BJ (cell line): ENCODE measurements around the gene COL4A6. TPM values are rescaled to one million over a fixed set of nuclear protein-coding genes. Genes with fewer than 3 reads are reported as not detected.

Source experiments
- CTCF ChIA-PET: fragments of 350-600 bp; formaldehyde crosslinking; extraction: SDS; loops from one replicate; lab custom pipeline; 2021; ENCODE audit warnings: antibody characterized with exemption, inconsistent platforms; lab: Yijun Ruan, JAX
- POLR2A ChIA-PET: fragments of 300-600 bp; sonication (Branson Sonifier 250); formaldehyde crosslinking; extraction: SDS; loops from one replicate; lab custom pipeline; 2021; ENCODE audit warnings: antibody characterized with exemption; lab: Charles Lee
- DNase-seq: peaks from one replicate; pipeline ENCODE4 v3.0.0-alpha.2; 2011; ENCODE audit warnings: low read depth
- H3K27me3 ChIP-seq: 2 replicates; pipeline ENCODE4 v1.6.0; 2011; ENCODE audit warnings: low read length; ENCODE audit not compliant: control insufficient read depth, insufficient read depth
- H3K36me3 ChIP-seq: 2 replicates; pipeline ENCODE4 v1.5.1; 2011; ENCODE audit warnings: low read length; ENCODE audit not compliant: control insufficient read depth, insufficient read depth
- H3K4me3 ChIP-seq: 2 replicates; pipeline ENCODE4 v1.5.1; 2011; ENCODE audit warnings: low read depth, mild to moderate bottlenecking, control low read depth, low read length
- CTCF ChIP-seq: IDR thresholded peaks from 2 replicates; pipeline ENCODE4 v1.5.1; 2011; ENCODE audit warnings: low read depth, mild to moderate bottlenecking, control low read depth, inconsistent platforms, low read length, moderate library complexity; ENCODE audit not compliant: insufficient read depth
- polyA plus RNA-seq: library from polyadenylated mRNA; depleted of rRNA; stranded (reverse); fragments of >200 nt; gene quantifications from 2 replicates; pipeline ENCODE4 v1.2.3, GENCODE V29; 2011

The COL4A6 gene
- polyA plus RNA-seq, 1 experiment = 0.09 TPM

GRCh38 chrX:108323751-108324150 lies 114.5 kb downstream of the COL4A6 start:
- ChIA-PET POLR2A (no interaction called here), CTCF (no interaction called here)
- no peak overlapping the region for H3K4me3 ChIP-seq
- H3K36me3 ChIP-seq = no peaks in the 10 kb centered on the region
- no peak for DNase-seq
- TF ChIP-seq CTCF = no peak
- no peaks in the 10 kb centered on the region for H3K27me3 ChIP-seq

GRCh38 chrX:108322234-108322633 lies 116.0 kb downstream of the COL4A6 start:
- Histone ChIP-seq H3K27me3 (no peaks in the 10 kb centered on the region), H3K36me3 (no peaks in the 10 kb centered on the region), H3K4me3 (no peak overlapping the region)
- ChIA-PET POLR2A (no interaction called here), CTCF (interaction anchor here (0.5 kb wide), 1 partner anchor 32 kb away, joined by 3 read pairs; no protein-coding TSS in a partner anchor)
- no peak for DNase-seq
- no peak for TF ChIP-seq CTCF

GRCh38 chrX:108316456-108316855 lies 121.8 kb downstream of the COL4A6 start:
- POLR2A ChIA-PET = no interaction called here

GRCh38 chrX:108313669-108314068 lies 124.6 kb downstream of the COL4A6 start:
- ChIA-PET CTCF (no interaction called here), POLR2A (no interaction called here)
- no peaks in the 10 kb centered on the region for H3K27me3 ChIP-seq
- DNase-seq = no peak
- no peaks in the 10 kb centered on the region for H3K36me3 ChIP-seq
- TF ChIP-seq CTCF = no peak
- H3K4me3 ChIP-seq = no peak overlapping the region

More at GRCh38 chrX:108316456-108316855, 121.8 kb downstream of the COL4A6 start:
- CTCF ChIA-PET = no interaction called here
- H3K4me3 ChIP-seq = no peak overlapping the region
- no peak for DNase-seq
- H3K36me3 ChIP-seq = no peaks in the 10 kb centered on the region
- no peak for TF ChIP-seq CTCF
- H3K27me3 ChIP-seq = no peaks in the 10 kb centered on the region

- ChIA-PET CTCF (no interaction called here), POLR2A (no interaction called here)
- H3K27me3 ChIP-seq = no peaks in the 10 kb centered on the region
- TF ChIP-seq CTCF = no peak
- no peaks in the 10 kb centered on the region for H3K36me3 ChIP-seq
- no peak for DNase-seq
- no peak overlapping the region for H3K4me3 ChIP-seq
These were observed 125.3 kb downstream of the COL4A6 start for GRCh38 chrX:108312957-108313356.
